K562 treated with DMSO at 1 percent for 24 hours (cell line): ENCODE measurements around the gene CD48. TPM values are rescaled to one million over a fixed set of nuclear protein-coding genes. Genes with fewer than 3 reads are reported as not detected.

Experiments
- total RNA-seq: library from RNA; unstranded; fragments of 300-600 nt; gene quantifications from 2 replicates; pipeline ENCODE4 v1.2.3, GENCODE V29; 2022; ENCODE audit warnings: low read depth; ENCODE audit not compliant: insufficient read depth

CD48 gene
- 0.49 TPM in 1 of 2 replicates, not detected in the other for total RNA-seq

GRCh38 chr1:160711602-160712311 lies at the start of gene CD48:
Gene CD48, minus strand, starts transcription at chr1:160711822. Its CDS starts 59 bp downstream, at chr1:160711763.

GRCh38 chr1:160739098-160739511 lies 27.5 kb upstream of the CD48 start, which contains the start of gene SLAMF7:
Gene SLAMF7, plus strand, starts transcription at chr1:160739247. Its CDS starts 55 bp downstream, at chr1:160739302.

GRCh38 chr1:160646711-160647328 lies 64.8 kb downstream of the CD48 start, which contains the start of gene SLAMF1:
Gene SLAMF1, minus strand, starts transcription at chr1:160647044. Its CDS starts 99 bp downstream, at chr1:160646945.

Other genes with a start within 250 kb of the CD48 start
- 3.3 and 3.7 TPM in 2 replicates for gene SLAMF6, start 188.6 kb downstream of the CD48 start, total RNA-seq
- gene CD84, start 132.3 kb downstream of the CD48 start, total RNA-seq: 1.4 and 1.6 TPM in 2 replicates
- 2.9 and 4.4 TPM in 2 replicates for gene SLAMF1, start 64.8 kb downstream of the CD48 start, total RNA-seq
- 0.61 and 0.74 TPM in 2 replicates for gene SLAMF7, start 27.4 kb upstream of the CD48 start, total RNA-seq
- not detected in 2 replicates for gene LY9, start 84.4 kb upstream of the CD48 start, total RNA-seq
- not detected in 2 replicates for gene CD244, start 151.1 kb upstream of the CD48 start, total RNA-seq
- not detected in 2 replicates for gene ITLN1, start 173.4 kb upstream of the CD48 start, total RNA-seq
- not detected in 2 replicates for gene ITLN2, start 243.0 kb upstream of the CD48 start, total RNA-seq